HepG2 (cell line): ENCODE data around the gene ENDOD1. TPM values are rescaled to one million over a fixed set of nuclear protein-coding genes. Genes with fewer than 3 reads are reported as not detected.

ENCODE experiments used
- ATAC-seq: fragments of 200-7000 bp; cut with Tn5 transposase; 3 replicates; pipeline ENCODE4 v1.9.1; 2020; ENCODE audit warnings: mild to moderate bottlenecking, moderate library complexity
- BruUV-seq: library from RNA; stranded (reverse); fragments of 400-500 nt; replicated peaks from 2 replicates; lab custom pipeline; 2021; lab: Mats Ljungman, UMichigan
- CTCF ChIA-PET: fragments of 300-600 bp; formaldehyde crosslinking; extraction: SDS; loops from one replicate; lab custom pipeline; 2021; ENCODE audit warnings: low total read pairs, inconsistent platforms, low intra/inter-chr PET ratio; lab: Yijun Ruan, JAX
- POLR2A ChIA-PET: fragments of 350-600 bp; sonication (Branson Sonifier 250); formaldehyde crosslinking; loops from one replicate; lab custom pipeline; 2020; ENCODE audit warnings: antibody characterized with exemption, inconsistent platforms; lab: Yijun Ruan, JAX
- DNase-seq: peaks from one replicate; pipeline ENCODE4 v3.0.0-alpha.2; 2015; ENCODE audit warnings: low spot score
- FAIRE-seq: peaks from 3 replicates; lab custom pipeline; 2011; peaks lifted over from hg19 to GRCh38; lab: Jason Lieb, UNC
- H2AFZ ChIP-seq: one replicate; pipeline ENCODE4 v1.6.1; 2011; ENCODE audit warnings: low read length, inconsistent platforms
- H3K27ac ChIP-seq: fragments of 300-600 bp; 3 replicates; pipeline ENCODE4 v1.8.0; 2011; ENCODE audit warnings: mixed run types, mild to moderate bottlenecking, mixed read lengths, low read length, inconsistent platforms; ENCODE audit not compliant: insufficient read depth; ENCODE audit errors: extremely low read length
- H3K27me3 ChIP-seq, 2 experiments: fragments of 200-600 bp in 1 of 2; 2 replicates in 1 of 2; 3 replicates in 1 of 2; pipeline versions ENCODE4 v1.6.0 to v1.8.0; 2011; ENCODE audit warnings: low read length in 2 of 2, mild to moderate bottlenecking in 2 of 2, moderate library complexity in 2 of 2, inconsistent platforms in 1 of 2; ENCODE audit not compliant: insufficient read depth in 2 of 2, control insufficient read depth in 1 of 2
- H3K36me3 ChIP-seq, 2 experiments: fragments of 200-600 bp in 1 of 2; replicated peaks in 1 of 2; 2 replicates in 1 of 2; 3 replicates in 1 of 2; pipeline versions ENCODE4 v1.5.1 to v1.8.0; 2011; ENCODE audit warnings: low read length in 2 of 2, inconsistent platforms in 1 of 2; ENCODE audit not compliant: insufficient read depth in 2 of 2, control insufficient read depth in 1 of 2
- H3K4me1 ChIP-seq: 2 replicates; pipeline ENCODE4 v1.5.1; 2012; ENCODE audit warnings: low read length, inconsistent platforms; ENCODE audit not compliant: insufficient read depth
- H3K4me2 ChIP-seq: 2 replicates; pipeline ENCODE4 v1.6.0; 2011; ENCODE audit warnings: low read depth, low read length, inconsistent platforms
- H3K4me3 ChIP-seq, 3 experiments: fragments of 200-600 bp in 1 of 3; sonication (generic), shearing (Covaris generic) in 1 of 3; replicated peaks in 1 of 3; 2 replicates each; pipeline ENCODE4 v1.5.1; 2011 to 2016; ENCODE audit warnings: low read length in 3 of 3, inconsistent platforms in 2 of 3, low read depth in 2 of 3, mild to moderate bottlenecking in 2 of 3, control low read depth in 1 of 3, mixed read lengths in 1 of 3; ENCODE audit not compliant: insufficient read depth in 1 of 3
- H3K79me2 ChIP-seq: one replicate; pipeline ENCODE4 v1.6.1; 2011; ENCODE audit warnings: low read length, inconsistent platforms; ENCODE audit not compliant: insufficient read depth
- H3K9ac ChIP-seq: 2 replicates; pipeline ENCODE4 v1.6.0; 2011; ENCODE audit warnings: mild to moderate bottlenecking, low read depth, low read length, inconsistent platforms; ENCODE audit not compliant: insufficient read depth
- H3K9me3 ChIP-seq: 2 replicates; pipeline ENCODE4 v1.5.1; 2012; ENCODE audit warnings: mild to moderate bottlenecking, low read length
- H4K20me1 ChIP-seq: 2 replicates; pipeline ENCODE4 v1.6.0; 2011; ENCODE audit warnings: inconsistent platforms, mild to moderate bottlenecking, low read length, moderate library complexity; ENCODE audit not compliant: insufficient read depth
- BRCA1 ChIP-seq: sonication (generic); formaldehyde crosslinking; IDR thresholded peaks from 2 replicates; pipeline ENCODE4 v1.4.0; 2020; ENCODE audit warnings: missing genetic modification reagents
- CTCF ChIP-seq: sonication (generic); formaldehyde crosslinking; IDR thresholded peaks from 2 replicates; pipeline ENCODE4 v1.5.0; 2020; ENCODE audit warnings: mild to moderate bottlenecking, missing genetic modification reagents, moderate library complexity
- STAG1 ChIP-seq: sonication (generic); formaldehyde crosslinking; IDR thresholded peaks from 2 replicates; pipeline ENCODE4 v1.4.0; 2020; ENCODE audit warnings: missing genetic modification reagents
- ZNF362 ChIP-seq: sonication (generic); formaldehyde crosslinking; IDR thresholded peaks from 2 replicates; pipeline ENCODE4 v1.4.0; 2020; ENCODE audit warnings: missing genetic modification reagents, mild to moderate bottlenecking, borderline replicate concordance
- ZNF781 ChIP-seq: sonication (generic); formaldehyde crosslinking; IDR thresholded peaks from 2 replicates; pipeline ENCODE4 v1.5.1; 2020; ENCODE audit warnings: borderline replicate concordance, mild to moderate bottlenecking, missing genetic modification reagents; ENCODE audit errors: not compliant biosample characterization
- ZXDC ChIP-seq: sonication (generic); formaldehyde crosslinking; IDR thresholded peaks from 2 replicates; pipeline ENCODE4 v1.5.0; 2020; ENCODE audit warnings: mild to moderate bottlenecking, missing genetic modification reagents
- WGBS: methylation state at CpG from one replicate; pipeline ENCODE4 v1.1.6; 2017; ENCODE audit warnings: low lambda C conversion rate; 5-methylcytosine and 5-hydroxymethylcytosine counted together
- in situ Hi-C: cut with HindIII; loops from 2 replicates; pipeline ENCODE4 v1.10.0; 2017; ENCODE audit warnings: low pct_unique_long_range_greater_than_20kb; ENCODE audit not compliant: extremely low pct_ligation_motif_present
- intact Hi-C: fragments of 100-400 bp; cut with micrococcal nuclease; formaldehyde crosslinking; loops from one replicate; pipeline ENCODE4 v1.10.0; 2022; ENCODE audit not compliant: unreplicated experiment
- polyA plus RNA-seq, 8 experiments: library from polyadenylated mRNA; depleted of rRNA in 3 of 8; stranded (reverse) in 7 of 8; unstranded in 1 of 8; fragments of >200 nt; fragmentation: Illumina TruSeq in 4 of 8; extraction: Trizol in 4 of 8; gene quantifications; 2 replicates each; pipeline versions ENCODE4 v1.2.1 to v1.2.3, GENCODE V29; 2011 to 2016; ENCODE audit warnings: low read depth in 4 of 8, missing spikeins in 1 of 8, mixed read lengths in 1 of 8; ENCODE audit not compliant: insufficient read depth in 1 of 8
- total RNA-seq, 5 experiments: library from RNA; depleted of rRNA; stranded (reverse); fragments of >200 nt; fragmentation: Illumina TruSeq; extraction: Trizol; gene quantifications; 2 replicates each; pipeline ENCODE4 v1.2.3, GENCODE V29; 2016; ENCODE audit warnings: low read depth in 1 of 5

Gene ENDOD1
- total and polyA plus RNA-seq, 2 of the 13 experiments (the other 11 are each of a cell fraction or from before 2014, with no cell fraction given) = 2.0 to 6.8 TPM

- no peaks in the 10 kb centered on the region for H3K9me3 ChIP-seq
- ChIA-PET CTCF (no interaction called here), POLR2A (no interaction called here)
- in situ Hi-C loops = loop anchor here (25.0 kb wide), 1 partner anchor 526 kb away; no protein-coding TSS in a partner anchor
- FAIRE-seq (no peak), ATAC-seq (peak; percentile 90), DNase-seq (no peak)
- no TSS peak for BruUV-seq
- H3K4me2 ChIP-seq = no peak overlapping the region
- H3K27me3 ChIP-seq = peaks cover 0 to 4% of the 10 kb centered on the region in 2 experiments; a peak in 2 of 5 replicates
- no peak overlapping the region for H3K27ac ChIP-seq
- H3K4me3 ChIP-seq = no peak overlapping the region
- H3K79me2 ChIP-seq = no peaks in the 10 kb centered on the region
- no peak overlapping the region for H3K9ac ChIP-seq
- TF ChIP-seq CTCF (CRISPR knock-in tag) = peak; percentile 37
- no peak for TF ChIP-seq ZNF362 (CRISPR knock-in tag)
- no peak for TF ChIP-seq ZXDC
- TF ChIP-seq STAG1 = peak; percentile 53
- TF ChIP-seq ZNF781 (CRISPR knock-in tag) = no peak
- no peak for TF ChIP-seq BRCA1 (CRISPR knock-in tag)
- intact Hi-C loops = loop anchor here (2.0 kb wide), 1 partner anchor 70 kb away; no protein-coding TSS in a partner anchor
- no peaks in the 10 kb centered on the region for H4K20me1 ChIP-seq
- 3% methylated on average over 2 of the region's 2 CpGs for WGBS
- H2AFZ ChIP-seq = no peak overlapping the region
- no peaks in the 10 kb centered on the region for H3K4me1 ChIP-seq
- no peaks in the 10 kb centered on the region for H3K36me3 ChIP-seq
Observed at GRCh38 chr11:95138448-95138847, 48.8 kb downstream of the ENDOD1 start.
